Ovary (tissue), 9 donors: ENCODE data around the gene RORC. TPM values are rescaled to one million over a fixed set of nuclear protein-coding genes. Genes with fewer than 3 reads are reported as not detected.

Experiments used
- DNase-seq, 5 donors: peaks; one replicate each; pipeline ENCODE4 v3.0.0-alpha.2; 2019 to 2020
- H3K27ac ChIP-seq, 2 donors: fragments of 200-600 bp; one replicate each; pipeline versions ENCODE4 v1.5.1 to v1.8.0; 2019 to 2022
- H3K27me3 ChIP-seq: fragments of 200-600 bp; one replicate; pipeline ENCODE4 v1.8.0; 2022
- H3K36me3 ChIP-seq: fragments of 200-600 bp; sonication (generic); one replicate; pipeline ENCODE4 v1.5.1; 2019
- H3K4me1 ChIP-seq: one replicate; pipeline ENCODE4 v1.8.1; 2013; ENCODE audit warnings: mild to moderate bottlenecking, moderate library complexity; ENCODE audit not compliant: insufficient read depth
- H3K4me3 ChIP-seq: fragments of 200-600 bp; sonication (generic); one replicate; pipeline ENCODE4 v1.5.1; 2017
- H3K9me3 ChIP-seq, 2 donors: fragments of 200-600 bp in 1 of 2; sonication (generic) in 1 of 2; one replicate each; pipeline versions ENCODE4 v1.5.1 to v1.8.1; 2013 to 2019; ENCODE audit warnings: mild to moderate bottlenecking in 1 of 2, moderate library complexity in 1 of 2
- EP300 ChIP-seq: sonication (generic); formaldehyde crosslinking; IDR thresholded peaks from one replicate; pipeline ENCODE4 v1.6.1; 2017; ENCODE audit warnings: antibody characterized with exemption
- POLR2A ChIP-seq: fragments of 450-650 bp; IDR thresholded peaks from one replicate; pipeline ENCODE4 v1.6.1; 2017; ENCODE audit warnings: antibody characterized with exemption, mild to moderate bottlenecking, moderate library complexity
- WGBS, 3 donors: extraction: QIAGEN DNeasy Blood & Tissue Kit in 1 of 3; methylation state at CpG; one replicate each; pipeline versions ENCODE4 v1.1.5 to v1.1.7; 2013 to 2017; 5-methylcytosine and 5-hydroxymethylcytosine counted together
- intact Hi-C, 4 donors: fragments of 100-400 bp; cut with DNase I; formaldehyde crosslinking; loops; one replicate each; pipeline versions ENCODE4 v1.11.0 to v1.15.1; 2022 to 2023
- polyA plus RNA-seq, 2 donors: library from polyadenylated mRNA; stranded (reverse); fragments of 200-250 nt in 1 of 2; fragments of 350-450 nt in 1 of 2; fragmentation: Illumina TruSeq in 1 of 2; extraction: RNeasy Lipid Tissue Mini Kit (QIAGEN cat#74804) in 1 of 2; gene quantifications; one replicate each; pipeline ENCODE4 v1.2.3, GENCODE V29; 2013 to 2014
- total RNA-seq, 7 donors: library from RNA; depleted of rRNA in 2 of 7; stranded (reverse); fragments of >200 nt in 2 of 7; fragmentation: NEBNext Ultra II Directional in 3 of 7; extraction: Animal tissue kit (Norgen Biotek cat#: 25700) in 3 of 7; gene quantifications; one replicate each; pipeline versions ENCODE4 v1.1.0 to v1.2.4, GENCODE V29; 2016 to 2023
- TF ChIP-seq, protein P1 (sequence below), 3 donors: fragments of 450-650 bp in 2 of 3; fragments of 200-600 bp in 1 of 3; IDR thresholded peaks; one replicate each; pipeline versions ENCODE4 v1.5.1 to v1.8.0; 2016 to 2022; ENCODE audit warnings: antibody characterized with exemption in 3 of 3, mild to moderate bottlenecking in 1 of 3
- donor health status: DM: no; HTN: no; CAD: no; lungs with moderate emphysema.
- donor health status: DM: no; HTN: no; CAD: no.
- donor health status: Bipolar disorder and iron deficiency.
- donor health status: DM: yes; HTN: yes; CAD: no.
- donor health status: DM: no; HTN: no; CAD: no.
- donor health status: DM: yes; HTN: yes; CAD: no.

Gene RORC
- total and polyA plus RNA-seq, 9 donors: 0.18 to 22.3 (median 0.65) TPM

DNA sequence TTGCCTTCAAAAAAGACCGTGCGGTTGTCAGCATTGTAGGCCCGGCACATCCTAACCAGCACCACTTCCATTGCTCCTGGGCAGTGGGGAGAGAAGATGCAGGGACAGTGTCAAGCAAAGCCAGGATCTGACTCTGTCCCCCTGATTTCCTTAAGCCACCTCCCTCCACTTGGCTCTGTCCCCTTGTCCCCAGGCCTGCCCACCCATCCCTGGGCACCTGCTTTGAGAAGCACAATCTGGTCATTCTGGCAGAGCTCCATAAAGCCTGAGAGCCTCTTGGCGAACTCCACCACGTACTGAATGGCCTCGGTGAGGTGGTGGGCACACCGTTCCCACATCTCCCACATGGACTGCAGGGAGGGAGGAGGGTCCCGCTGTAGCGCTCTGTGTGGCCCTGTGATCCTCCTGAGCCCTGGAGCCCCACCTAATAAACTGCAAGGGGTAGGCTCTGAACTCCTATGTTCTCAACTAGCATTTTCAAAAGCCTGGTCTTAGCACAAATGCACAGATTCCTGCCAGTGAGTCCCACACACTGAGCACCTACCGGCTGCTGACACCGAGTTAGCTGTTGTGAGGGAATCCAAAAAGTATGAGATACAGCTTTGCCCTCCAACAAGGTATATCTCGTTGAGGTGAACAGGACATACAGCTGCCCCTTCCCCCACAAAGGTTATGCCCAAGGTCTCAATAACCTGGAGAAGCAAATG, 18.2 kb downstream of the RORC start:
- H3K36me3 ChIP-seq: no peaks in the 10 kb centered on the region
- 77 to 79% (median 78%) methylated on average over 12 of the region's 12 CpGs for WGBS, 3 donors
- DNase-seq: no peak
- intact Hi-C loops: no loop called here
- H3K4me1 ChIP-seq: no peaks in the 10 kb centered on the region
- TF ChIP-seq EP300 (no peak), POLR2A (no peak)
- TF ChIP-seq, protein P1, sequence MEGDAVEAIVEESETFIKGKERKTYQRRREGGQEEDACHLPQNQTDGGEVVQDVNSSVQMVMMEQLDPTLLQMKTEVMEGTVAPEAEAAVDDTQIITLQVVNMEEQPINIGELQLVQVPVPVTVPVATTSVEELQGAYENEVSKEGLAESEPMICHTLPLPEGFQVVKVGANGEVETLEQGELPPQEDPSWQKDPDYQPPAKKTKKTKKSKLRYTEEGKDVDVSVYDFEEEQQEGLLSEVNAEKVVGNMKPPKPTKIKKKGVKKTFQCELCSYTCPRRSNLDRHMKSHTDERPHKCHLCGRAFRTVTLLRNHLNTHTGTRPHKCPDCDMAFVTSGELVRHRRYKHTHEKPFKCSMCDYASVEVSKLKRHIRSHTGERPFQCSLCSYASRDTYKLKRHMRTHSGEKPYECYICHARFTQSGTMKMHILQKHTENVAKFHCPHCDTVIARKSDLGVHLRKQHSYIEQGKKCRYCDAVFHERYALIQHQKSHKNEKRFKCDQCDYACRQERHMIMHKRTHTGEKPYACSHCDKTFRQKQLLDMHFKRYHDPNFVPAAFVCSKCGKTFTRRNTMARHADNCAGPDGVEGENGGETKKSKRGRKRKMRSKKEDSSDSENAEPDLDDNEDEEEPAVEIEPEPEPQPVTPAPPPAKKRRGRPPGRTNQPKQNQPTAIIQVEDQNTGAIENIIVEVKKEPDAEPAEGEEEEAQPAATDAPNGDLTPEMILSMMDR (IDR thresholded peaks at IDR 0.05): no peak
- H3K9me3 ChIP-seq: no peaks in the 10 kb centered on the region
- H3K4me3 ChIP-seq: no peak overlapping the region
- H3K27me3 ChIP-seq: no peaks in the 10 kb centered on the region
- no peak overlapping the region for H3K27ac ChIP-seq

DNA sequence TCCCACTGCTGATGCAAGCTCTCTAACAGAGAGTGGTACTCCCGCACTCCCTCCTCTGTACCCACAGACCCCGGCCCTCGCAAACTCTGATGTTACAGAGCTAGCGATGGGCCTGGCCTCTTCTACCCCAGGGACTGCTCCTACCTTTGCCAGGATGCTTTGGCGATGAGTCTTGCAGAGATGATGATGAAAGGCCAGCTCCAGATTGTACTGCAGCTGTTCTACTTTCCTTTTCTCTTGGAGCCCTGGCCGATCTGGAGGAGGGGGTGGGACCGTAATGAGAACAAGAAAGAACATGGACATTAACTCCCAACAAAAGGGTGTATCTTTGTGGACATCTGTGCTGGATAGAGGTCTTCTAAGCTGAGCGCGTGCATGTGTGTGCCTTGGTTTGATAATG, 20.4 kb downstream of the RORC start:
- 65 to 76% (median 67%) methylated on average over 9 of the region's 9 CpGs for WGBS, 3 donors
- TF ChIP-seq EP300 (no peak), POLR2A (no peak)
- TF ChIP-seq, protein P1 (IDR thresholded peaks at IDR 0.05): no peak
- H3K4me1 ChIP-seq: no peaks in the 10 kb centered on the region
- H3K4me3 ChIP-seq: no peak overlapping the region
- no peaks in the 10 kb centered on the region for H3K9me3 ChIP-seq
- DNase-seq: no peak
- intact Hi-C loops: no loop called here
- no peak overlapping the region for H3K27ac ChIP-seq
- no peaks in the 10 kb centered on the region for H3K36me3 ChIP-seq
- no peaks in the 10 kb centered on the region for H3K27me3 ChIP-seq

GRCh38 chr1:151809985-151810556, 21.5 kb downstream of the RORC start:
- H3K36me3 ChIP-seq: no peaks in the 10 kb centered on the region
- H3K9me3 ChIP-seq: no peaks in the 10 kb centered on the region
- no peak overlapping the region for H3K4me3 ChIP-seq
- no peaks in the 10 kb centered on the region for H3K27me3 ChIP-seq
- intact Hi-C loops: no loop called here
- WGBS, 3 donors: 95 to 100% (median 97%) methylated on average over 1 of the region's 1 CpG
- H3K4me1 ChIP-seq: no peaks in the 10 kb centered on the region
- H3K27ac ChIP-seq: no peak overlapping the region
- no peak for DNase-seq
- TF ChIP-seq POLR2A: no peak
- TF ChIP-seq, protein P1 (IDR thresholded peaks at IDR 0.05): no peak
- TF ChIP-seq EP300: no peak

DNA sequence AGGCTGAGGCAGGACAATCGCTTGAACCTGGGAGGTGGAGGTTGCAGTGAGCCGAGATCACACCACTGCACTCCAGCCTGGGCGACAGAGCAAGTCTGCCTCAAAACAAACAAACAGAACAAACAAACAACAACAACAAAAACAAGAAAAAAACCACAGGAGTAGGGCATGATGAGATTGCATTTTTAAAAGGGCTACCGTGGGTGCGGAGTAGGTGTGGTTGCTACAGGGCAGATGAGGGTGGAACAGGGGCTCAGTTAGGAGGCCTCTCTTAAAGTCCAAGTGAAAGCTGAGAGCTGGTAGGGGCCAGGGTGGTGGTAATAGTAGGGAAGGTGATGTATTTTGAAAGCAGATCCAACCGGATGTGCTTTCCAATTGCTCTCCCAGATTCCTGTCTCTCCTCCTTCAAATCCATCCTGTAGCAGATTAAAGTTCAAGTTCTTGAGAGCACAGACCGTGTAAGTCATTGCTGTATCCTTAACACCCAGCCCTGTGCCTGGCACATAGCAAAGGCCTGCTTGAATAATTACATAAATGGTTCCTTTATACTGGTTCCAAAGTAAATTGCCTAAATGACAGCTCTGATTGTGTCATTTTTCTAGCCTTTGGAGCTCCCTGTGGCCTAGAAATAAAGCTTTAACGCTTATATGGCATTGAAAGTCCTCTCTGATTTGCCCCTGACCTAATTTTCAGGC, 22.2 kb downstream of the RORC start:
- DNase-seq: no peak
- 62 to 67% (median 63%) methylated on average over 8 of the region's 8 CpGs for WGBS, 3 donors
- Histone ChIP-seq H3K9me3 (no peaks in the 10 kb centered on the region), H3K4me3 (no peak overlapping the region), H3K27me3 (no peaks in the 10 kb centered on the region), H3K27ac (no peak overlapping the region), H3K36me3 (no peaks in the 10 kb centered on the region), H3K4me1 (no peaks in the 10 kb centered on the region)
- intact Hi-C loops: no loop called here
- TF ChIP-seq, protein P1 (IDR thresholded peaks at IDR 0.05): no peak
- no peak for TF ChIP-seq POLR2A
- TF ChIP-seq EP300: no peak
